ENCODE data around the gene FLT1. TPM values are rescaled to one million over a fixed set of nuclear protein-coding genes. Genes with fewer than 3 reads are reported as not detected.

The FLT1 gene
- total RNA-seq, 2 donors from 2014 or later = 3.0 to 12.7 TPM

DNA sequence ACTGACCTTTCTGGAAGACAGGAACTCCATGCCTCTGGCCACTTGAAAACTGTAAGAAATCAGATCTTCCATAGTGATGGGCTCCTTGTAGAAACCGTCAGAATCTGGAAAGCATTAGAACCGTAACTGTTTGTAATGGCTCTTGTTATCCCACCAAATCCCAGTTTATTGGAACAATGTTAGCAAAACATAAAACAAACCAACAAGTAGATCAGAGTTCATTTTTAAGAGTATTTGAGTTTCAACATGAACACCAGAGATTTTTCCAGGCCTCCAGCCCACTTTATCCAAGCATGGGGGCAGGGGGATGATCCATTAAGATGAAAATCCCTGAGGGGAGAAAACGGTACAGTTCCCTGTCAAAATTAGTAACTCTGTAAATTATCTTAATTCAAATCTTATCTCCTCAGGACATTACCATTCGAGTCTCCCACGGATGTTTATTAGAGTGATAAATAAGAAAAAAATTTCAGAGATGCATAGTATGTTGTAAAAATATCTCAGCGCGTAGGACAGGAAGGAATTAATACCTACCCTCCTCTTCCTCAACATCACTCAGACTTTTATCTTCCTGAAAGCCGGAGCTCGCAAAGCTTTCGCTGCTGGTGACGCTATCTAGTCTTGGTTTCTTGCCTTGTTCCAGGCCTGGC lies 172.5 kb downstream of the FLT1 start:
- H3K36me3 Mint-ChIP-seq (ENCODE audit: low read depth) = no peaks in the 10 kb centered on the region
- no peak for ATAC-seq (replicated peaks)
- H3K4me3 Mint-ChIP-seq = no peak overlapping the region
- no peaks in the 10 kb centered on the region for H3K9me3 Mint-ChIP-seq
- no peak overlapping the region for H3K27ac Mint-ChIP-seq
- no peaks in the 10 kb centered on the region for H3K27me3 Mint-ChIP-seq
- no peaks in the 10 kb centered on the region for H3K4me1 Mint-ChIP-seq

DNA sequence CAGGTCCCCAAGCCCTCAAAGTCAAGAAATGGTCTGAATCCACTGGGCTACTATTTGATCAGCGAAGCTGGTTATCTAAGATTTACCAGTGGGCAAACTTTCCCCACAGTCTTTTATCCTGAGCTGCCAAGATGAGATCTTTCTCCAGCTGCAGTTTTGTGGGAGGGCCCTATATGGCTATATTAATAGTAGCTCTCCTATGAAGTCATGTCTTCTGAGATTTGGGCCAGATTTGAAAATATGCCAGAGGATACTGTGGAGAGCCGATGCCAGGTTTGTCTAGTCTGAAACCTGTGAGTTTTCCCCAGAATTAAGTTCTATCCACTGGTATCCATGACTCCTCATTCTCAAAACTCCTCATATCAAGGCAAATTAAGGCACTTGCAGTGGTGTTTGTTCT lies 173.2 kb downstream of the FLT1 start:
- no peaks in the 10 kb centered on the region for H3K27me3 Mint-ChIP-seq
- ATAC-seq (replicated peaks) = no peak
- H3K4me3 Mint-ChIP-seq = no peak overlapping the region

DNA sequence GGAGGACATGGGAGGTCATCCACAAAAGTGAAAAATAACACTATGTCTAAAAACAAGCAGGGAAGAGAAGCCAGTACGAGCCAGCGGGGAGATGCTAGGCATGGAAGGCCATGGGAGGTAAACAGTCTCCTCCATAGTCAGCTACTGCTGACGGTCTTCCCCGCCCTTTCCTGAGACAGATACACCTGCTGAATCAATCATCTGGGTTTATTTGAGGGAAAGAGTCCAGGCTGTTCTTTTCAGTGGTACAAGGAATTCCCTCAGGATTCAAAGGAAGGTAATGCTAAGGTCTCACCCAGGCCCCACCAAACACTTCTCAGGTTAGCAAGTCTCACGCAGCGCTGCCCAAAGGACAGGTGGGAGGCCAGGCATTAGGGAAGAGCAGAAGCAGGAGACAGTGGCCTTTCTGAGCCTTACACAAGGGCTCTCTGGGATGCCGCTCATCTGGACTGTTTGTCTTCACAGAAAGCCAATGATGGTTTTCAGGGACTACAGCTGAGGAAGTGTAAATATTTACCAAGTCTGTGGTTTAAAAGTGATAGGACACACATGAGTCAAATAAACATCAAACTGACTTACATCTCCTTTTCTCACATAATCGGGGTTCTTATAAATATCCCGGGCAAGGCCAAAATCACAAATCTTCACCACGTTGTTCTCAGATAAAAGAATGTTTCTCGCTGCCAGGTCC lies 173.9 kb downstream of the FLT1 start:
- H3K9me3 Mint-ChIP-seq = no peaks in the 10 kb centered on the region
- no peaks in the 10 kb centered on the region for H3K4me1 Mint-ChIP-seq
- ATAC-seq (replicated peaks) = no peak
- H3K36me3 Mint-ChIP-seq (ENCODE audit: low read depth) = no peaks in the 10 kb centered on the region
- H3K27me3 Mint-ChIP-seq = no peaks in the 10 kb centered on the region
- H3K4me3 Mint-ChIP-seq = no peak overlapping the region
- no peak overlapping the region for H3K27ac Mint-ChIP-seq

More for the DNA sequence above, 173.2 kb downstream of the FLT1 start:
- Mint-ChIP-seq H3K9me3 (no peaks in the 10 kb centered on the region), H3K36me3 (ENCODE audit: low read depth) (no peaks in the 10 kb centered on the region), H3K27ac (no peak overlapping the region), H3K4me1 (no peaks in the 10 kb centered on the region)

DNA sequence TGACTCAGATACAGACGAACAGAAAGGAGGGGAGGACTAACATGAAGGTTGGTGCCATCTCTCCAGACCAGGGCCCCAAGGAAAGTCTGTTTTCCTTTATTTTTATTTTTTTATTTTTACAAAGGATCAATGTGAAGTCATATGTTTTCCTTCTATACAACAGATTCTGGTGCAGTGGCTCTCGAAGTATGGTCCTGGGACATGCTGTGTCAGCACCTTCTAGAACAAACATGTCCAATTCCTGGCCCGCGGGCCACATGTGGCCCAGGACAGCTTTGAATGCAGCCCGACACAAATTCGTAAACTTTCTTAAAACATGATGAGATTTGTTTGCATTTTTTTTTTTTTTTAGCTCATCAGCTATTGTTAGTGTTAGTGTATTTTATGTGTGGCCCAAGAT lies 174.7 kb downstream of the FLT1 start:
- no peak overlapping the region for H3K4me3 Mint-ChIP-seq
- no peak for ATAC-seq (replicated peaks)
- H3K9me3 Mint-ChIP-seq = no peaks in the 10 kb centered on the region
- H3K4me1 Mint-ChIP-seq = no peaks in the 10 kb centered on the region
- no peak overlapping the region for H3K27ac Mint-ChIP-seq
- no peaks in the 10 kb centered on the region for H3K36me3 Mint-ChIP-seq (ENCODE audit: low read depth)
- H3K27me3 Mint-ChIP-seq = no peaks in the 10 kb centered on the region

DNA sequence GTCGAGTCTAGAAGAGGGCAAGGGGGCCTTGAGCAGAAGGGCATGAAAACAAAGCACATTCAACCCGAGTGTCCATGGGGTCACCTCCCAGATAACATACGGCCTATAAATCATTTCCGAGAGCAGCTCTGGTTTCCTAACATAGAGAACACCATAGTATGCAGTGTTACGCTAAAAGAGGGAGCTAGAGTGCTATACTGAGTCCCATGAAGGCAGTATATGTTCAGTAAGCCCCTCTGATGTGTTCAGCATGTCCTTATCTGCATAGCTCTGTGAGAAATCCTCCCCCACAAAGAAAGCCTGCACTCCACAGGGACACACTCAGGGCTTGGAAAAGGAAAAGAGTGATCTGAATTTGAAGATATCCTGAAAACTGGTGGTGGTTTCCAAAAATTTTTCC lies 175.4 kb downstream of the FLT1 start:
- Mint-ChIP-seq H3K27ac (no peak overlapping the region), H3K4me3 (no peak overlapping the region), H3K27me3 (no peaks in the 10 kb centered on the region), H3K36me3 (ENCODE audit: low read depth) (no peaks in the 10 kb centered on the region), H3K9me3 (no peaks in the 10 kb centered on the region), H3K4me1 (no peaks in the 10 kb centered on the region)
- ATAC-seq (replicated peaks) = no peak

DNA sequence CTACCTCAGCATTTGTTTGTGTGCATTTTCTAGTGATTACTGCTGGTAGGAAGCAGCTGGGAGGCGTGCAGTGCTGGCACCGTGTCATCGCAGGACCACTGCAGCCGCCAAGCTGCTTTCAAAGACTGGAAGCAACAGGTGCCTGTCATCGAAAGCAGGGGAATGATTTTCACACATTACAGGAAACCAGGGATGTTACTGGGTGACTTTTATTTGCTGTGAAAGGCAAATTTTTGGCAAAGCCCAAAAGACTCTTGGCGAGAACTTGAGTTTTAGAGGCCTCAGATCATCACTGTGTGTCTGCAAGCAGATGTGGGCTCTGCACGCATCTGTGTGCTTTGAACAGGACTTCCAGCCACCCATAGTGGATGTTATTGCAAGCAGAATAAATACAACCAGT lies 176.4 kb downstream of the FLT1 start:
- no peaks in the 10 kb centered on the region for H3K27me3 Mint-ChIP-seq
- no peak for ATAC-seq (replicated peaks)
- no peak overlapping the region for H3K4me3 Mint-ChIP-seq
- H3K9me3 Mint-ChIP-seq = no peaks in the 10 kb centered on the region
- no peaks in the 10 kb centered on the region for H3K4me1 Mint-ChIP-seq
- H3K27ac Mint-ChIP-seq = no peak overlapping the region
- no peaks in the 10 kb centered on the region for H3K36me3 Mint-ChIP-seq (ENCODE audit: low read depth)

DNA sequence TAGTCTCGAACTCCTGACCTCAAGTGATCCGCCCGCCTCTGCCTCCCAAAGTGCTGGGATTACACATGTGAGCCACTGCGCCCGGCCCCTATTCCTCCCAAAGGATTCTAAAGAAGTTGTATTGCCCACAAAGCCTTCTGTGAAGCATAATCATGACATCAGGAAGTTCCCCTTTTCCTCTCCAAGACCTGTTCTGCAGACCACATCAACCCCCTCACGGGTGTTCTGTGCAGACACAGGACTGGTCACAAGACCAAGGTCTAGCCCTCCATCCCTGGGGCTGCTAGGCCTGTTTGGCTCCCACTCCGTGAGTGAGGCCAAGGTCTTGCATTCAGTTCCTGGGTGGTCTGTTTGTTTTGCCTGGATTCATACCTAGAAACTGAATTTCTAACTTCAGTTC lies 178.1 kb downstream of the FLT1 start:
- Mint-ChIP-seq H3K36me3 (ENCODE audit: low read depth) (no peaks in the 10 kb centered on the region), H3K4me1 (no peaks in the 10 kb centered on the region), H3K4me3 (no peak overlapping the region), H3K9me3 (no peaks in the 10 kb centered on the region), H3K27me3 (no peaks in the 10 kb centered on the region), H3K27ac (no peak overlapping the region)
- no peak for ATAC-seq (replicated peaks)

DNA sequence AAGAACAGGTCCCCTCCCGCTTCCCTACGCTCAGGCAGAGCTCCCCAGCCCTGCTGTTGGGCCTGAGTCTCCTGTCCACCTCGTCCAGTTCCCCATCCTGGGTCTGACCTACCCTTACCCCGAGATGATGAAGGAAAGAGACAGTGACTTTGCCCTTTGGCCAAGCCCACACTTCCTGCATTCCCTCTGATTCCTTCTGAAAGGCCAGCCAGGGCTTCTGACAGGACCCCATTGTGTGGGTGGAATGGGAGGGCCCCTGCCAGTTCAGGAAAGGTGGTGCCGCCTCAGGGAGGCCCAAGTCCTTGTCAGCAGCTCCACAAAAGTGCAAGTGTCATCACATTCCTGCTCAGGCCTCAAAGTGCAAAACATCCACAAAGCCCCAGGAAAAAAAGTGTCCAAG lies 178.8 kb downstream of the FLT1 start:
- no peak for ATAC-seq (replicated peaks)
- no peaks in the 10 kb centered on the region for H3K36me3 Mint-ChIP-seq (ENCODE audit: low read depth)
- no peak overlapping the region for H3K4me3 Mint-ChIP-seq
- no peaks in the 10 kb centered on the region for H3K9me3 Mint-ChIP-seq
- no peaks in the 10 kb centered on the region for H3K27me3 Mint-ChIP-seq
- H3K4me1 Mint-ChIP-seq = no peaks in the 10 kb centered on the region
- H3K27ac Mint-ChIP-seq = no peak overlapping the region

DNA sequence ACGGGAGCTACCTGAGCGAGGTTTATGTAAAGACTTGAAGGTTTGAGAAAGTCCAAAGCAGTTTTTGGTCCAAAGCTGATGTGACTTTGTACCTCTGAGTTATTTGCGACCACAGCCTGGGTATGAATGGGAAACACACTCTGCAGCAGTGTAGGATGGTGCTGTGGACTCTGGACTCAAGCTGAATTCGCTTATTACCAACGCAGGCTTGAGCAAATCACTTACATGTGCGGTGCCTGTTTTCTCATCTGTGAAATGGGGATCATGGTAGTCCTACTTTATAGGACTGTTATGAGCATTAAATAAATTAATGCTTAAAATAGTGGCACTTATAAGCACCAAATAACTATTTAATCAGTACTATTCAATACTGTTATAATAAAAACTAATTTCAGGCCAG lies 180.0 kb downstream of the FLT1 start:
- Mint-ChIP-seq H3K27me3 (peaks cover 3% of the 10 kb centered on the region), H3K27ac (no peak overlapping the region), H3K4me1 (no peaks in the 10 kb centered on the region), H3K4me3 (no peak overlapping the region), H3K9me3 (no peaks in the 10 kb centered on the region), H3K36me3 (ENCODE audit: low read depth) (no peaks in the 10 kb centered on the region)
- ATAC-seq (replicated peaks) = no peak

DNA sequence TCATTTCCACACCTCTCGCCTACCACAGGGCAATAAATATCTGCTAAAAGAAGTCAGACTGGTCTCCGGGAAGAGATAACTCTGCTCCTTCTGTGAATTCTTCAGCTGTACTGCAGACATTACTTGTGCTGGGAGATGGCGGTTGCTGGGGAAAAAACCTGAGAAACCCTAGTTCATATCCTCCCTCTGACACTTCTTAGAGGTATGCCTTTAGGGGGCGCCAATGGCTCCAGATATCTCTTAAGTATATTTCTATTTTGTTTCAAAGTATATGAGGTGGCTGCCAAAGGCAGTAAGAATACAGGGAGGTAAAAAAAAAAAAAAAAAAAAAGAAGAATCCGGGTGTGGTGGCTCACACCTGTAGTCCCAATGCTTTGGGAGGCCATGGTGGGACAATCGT lies 181.3 kb downstream of the FLT1 start:
- Mint-ChIP-seq H3K27me3 (peaks cover 3% of the 10 kb centered on the region), H3K9me3 (no peaks in the 10 kb centered on the region), H3K4me1 (no peaks in the 10 kb centered on the region), H3K36me3 (ENCODE audit: low read depth) (no peaks in the 10 kb centered on the region), H3K27ac (no peak overlapping the region), H3K4me3 (no peak overlapping the region)
- no peak for ATAC-seq (replicated peaks)

DNA sequence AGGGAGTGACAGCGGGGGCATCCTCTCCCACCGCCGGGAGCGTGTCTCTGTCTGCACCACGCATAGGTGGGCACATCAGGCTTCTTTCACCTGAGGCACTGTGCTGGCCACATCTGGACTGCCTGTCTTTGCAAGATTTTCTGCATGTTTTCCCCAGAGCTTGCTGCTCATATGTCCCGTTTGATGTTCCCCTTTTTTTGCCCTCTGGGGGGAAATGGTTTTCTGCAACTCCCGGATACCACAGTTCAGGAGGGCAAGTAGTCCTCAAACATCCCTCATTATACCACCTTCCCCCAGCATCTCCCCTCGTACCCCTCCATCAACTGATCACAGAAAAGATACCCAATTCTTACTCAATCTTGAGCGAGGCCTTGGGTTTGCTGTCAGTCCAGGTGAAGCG lies 188.6 kb downstream of the FLT1 start:
- Mint-ChIP-seq H3K27me3 (peaks cover 3% of the 10 kb centered on the region), H3K27ac (no peak overlapping the region), H3K4me1 (peaks cover 5% of the 10 kb centered on the region), H3K9me3 (no peaks in the 10 kb centered on the region), H3K4me3 (no peak overlapping the region), H3K36me3 (ENCODE audit: low read depth) (no peaks in the 10 kb centered on the region)
- no peak for ATAC-seq (replicated peaks)

DNA sequence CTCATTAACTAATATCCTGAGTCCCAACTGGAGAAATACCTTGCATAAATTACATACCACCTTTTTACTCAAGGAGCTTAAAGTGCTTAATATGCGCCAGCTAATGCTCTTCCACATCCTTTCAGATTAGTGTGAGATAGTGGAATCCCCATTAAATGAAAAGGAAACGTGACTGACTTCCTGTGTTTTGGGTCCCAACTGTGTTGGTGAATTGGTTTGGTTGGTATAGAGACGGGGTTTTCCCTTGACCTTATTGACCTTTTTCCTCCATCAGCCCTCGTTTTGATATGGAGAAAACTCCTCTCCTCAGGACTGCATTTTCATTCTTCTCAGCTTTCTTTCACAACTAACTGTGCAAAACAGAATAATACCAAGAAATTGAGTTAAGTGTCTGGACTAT lies 193.1 kb downstream of the FLT1 start:
- H3K9me3 Mint-ChIP-seq = no peaks in the 10 kb centered on the region
- H3K4me1 Mint-ChIP-seq = peaks cover 14% of the 10 kb centered on the region
- H3K4me3 Mint-ChIP-seq = no peak overlapping the region
- no peak for ATAC-seq (replicated peaks)
- no peak overlapping the region for H3K27ac Mint-ChIP-seq
- no peaks in the 10 kb centered on the region for H3K36me3 Mint-ChIP-seq (ENCODE audit: low read depth)
- H3K27me3 Mint-ChIP-seq = no peaks in the 10 kb centered on the region

DNA sequence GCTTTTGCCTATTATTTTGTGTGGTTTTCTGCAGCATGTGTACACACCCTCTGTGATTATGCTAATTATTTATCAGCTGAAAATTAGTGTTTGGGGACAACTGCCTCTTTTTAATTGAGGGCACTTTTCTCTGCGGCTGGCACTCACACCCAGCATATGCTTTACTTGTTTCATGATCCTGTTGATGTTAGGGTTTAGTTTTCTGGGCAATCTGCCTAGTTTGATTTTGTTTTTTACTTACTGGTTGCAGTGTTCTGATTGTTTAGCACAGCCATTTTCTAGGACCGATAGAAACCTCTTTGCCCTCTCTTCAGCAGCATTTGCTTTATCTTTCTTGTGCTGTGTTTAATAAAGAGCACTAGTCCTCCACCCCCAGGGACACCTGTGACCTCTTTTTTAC lies 195.0 kb downstream of the FLT1 start:
- ATAC-seq (replicated peaks) = no peak
- H3K27me3 Mint-ChIP-seq = no peaks in the 10 kb centered on the region
- peaks cover 14% of the 10 kb centered on the region for H3K4me1 Mint-ChIP-seq
- peaks cover 7% of the 10 kb centered on the region for H3K36me3 Mint-ChIP-seq (ENCODE audit: low read depth)
- no peak overlapping the region for H3K27ac Mint-ChIP-seq
- no peak overlapping the region for H3K4me3 Mint-ChIP-seq
- H3K9me3 Mint-ChIP-seq = no peaks in the 10 kb centered on the region

DNA sequence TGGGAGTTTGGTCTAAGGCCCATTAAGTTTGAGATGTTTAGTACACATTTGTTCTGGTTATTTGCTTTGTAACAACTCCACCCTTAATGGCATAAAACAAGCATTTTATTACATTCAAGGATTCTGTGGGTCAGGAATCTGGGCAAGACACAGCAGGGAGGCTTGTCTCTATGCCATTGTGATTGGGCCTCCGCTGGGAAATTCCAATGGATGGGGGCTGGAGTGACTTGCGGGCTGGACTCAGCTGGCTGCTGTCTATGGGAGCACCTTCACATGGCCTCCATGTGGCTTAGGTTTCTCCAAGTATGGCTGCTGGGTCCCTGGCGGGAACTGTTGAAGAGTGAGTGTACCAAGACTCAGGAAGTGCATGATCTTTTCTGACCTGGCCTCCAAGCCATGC lies 197.6 kb downstream of the FLT1 start:
- no peak overlapping the region for H3K4me3 Mint-ChIP-seq
- ATAC-seq (replicated peaks) = no peak
- H3K4me1 Mint-ChIP-seq = peaks cover 14% of the 10 kb centered on the region
- peaks cover 30% of the 10 kb centered on the region for H3K36me3 Mint-ChIP-seq (ENCODE audit: low read depth)
- H3K27ac Mint-ChIP-seq = no peak overlapping the region
- H3K27me3 Mint-ChIP-seq = no peaks in the 10 kb centered on the region
- no peaks in the 10 kb centered on the region for H3K9me3 Mint-ChIP-seq

DNA sequence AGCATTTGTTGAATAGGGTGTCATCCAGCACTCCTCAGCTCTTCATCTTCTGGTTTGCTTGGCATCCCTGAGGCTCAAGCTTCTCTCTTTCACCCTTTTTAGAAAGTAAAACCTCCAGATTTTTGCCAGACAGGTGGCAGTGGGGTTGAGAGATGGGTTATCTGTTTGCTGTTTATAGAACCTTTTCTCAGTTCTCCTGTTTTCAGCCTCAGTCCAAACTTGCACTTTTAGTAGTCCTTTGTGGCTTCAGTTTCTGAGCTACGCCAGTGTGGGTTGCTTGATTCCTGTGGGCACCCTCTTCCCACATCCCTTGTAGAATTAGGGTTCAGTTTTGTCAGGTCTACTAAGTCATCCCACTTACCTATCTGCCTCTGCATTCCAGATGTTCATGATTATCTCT lies 208.7 kb downstream of the FLT1 start:
- Mint-ChIP-seq H3K4me1 (no peaks in the 10 kb centered on the region), H3K9me3 (no peaks in the 10 kb centered on the region), H3K27me3 (no peaks in the 10 kb centered on the region), H3K27ac (no peak overlapping the region), H3K36me3 (ENCODE audit: low read depth) (peaks cover 96% of the 10 kb centered on the region), H3K4me3 (no peak overlapping the region)
- peak; percentile 28 for ATAC-seq (replicated peaks)

Measured in activated T-helper 17 cell treated with anti-CD3 and anti-CD28 coated beads, Interleukin-2, amount 50 U/mL, for 72 hours (primary cell).